ENCODE measurements around the gene GADD45A.
A peak's percentile ranks its signal among the peaks of the same experiment; 100 is the strongest.

GADD45A gene, protein sequence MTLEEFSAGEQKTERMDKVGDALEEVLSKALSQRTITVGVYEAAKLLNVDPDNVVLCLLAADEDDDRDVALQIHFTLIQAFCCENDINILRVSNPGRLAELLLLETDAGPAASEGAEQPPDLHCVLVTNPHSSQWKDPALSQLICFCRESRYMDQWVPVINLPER

GRCh38 chr1:67685067-67685557 lies at the start of gene GADD45A:
GADD45A (plus strand) TSS chr1:67685201; CDS start chr1:67685495, 294 bp downstream.
- peak within 1 kb of the TSS; percentile 99 for H3K4me3 ChIP-seq (ENCODE audit: low read depth, low read length)
- TF ChIP-seq, protein P1, sequence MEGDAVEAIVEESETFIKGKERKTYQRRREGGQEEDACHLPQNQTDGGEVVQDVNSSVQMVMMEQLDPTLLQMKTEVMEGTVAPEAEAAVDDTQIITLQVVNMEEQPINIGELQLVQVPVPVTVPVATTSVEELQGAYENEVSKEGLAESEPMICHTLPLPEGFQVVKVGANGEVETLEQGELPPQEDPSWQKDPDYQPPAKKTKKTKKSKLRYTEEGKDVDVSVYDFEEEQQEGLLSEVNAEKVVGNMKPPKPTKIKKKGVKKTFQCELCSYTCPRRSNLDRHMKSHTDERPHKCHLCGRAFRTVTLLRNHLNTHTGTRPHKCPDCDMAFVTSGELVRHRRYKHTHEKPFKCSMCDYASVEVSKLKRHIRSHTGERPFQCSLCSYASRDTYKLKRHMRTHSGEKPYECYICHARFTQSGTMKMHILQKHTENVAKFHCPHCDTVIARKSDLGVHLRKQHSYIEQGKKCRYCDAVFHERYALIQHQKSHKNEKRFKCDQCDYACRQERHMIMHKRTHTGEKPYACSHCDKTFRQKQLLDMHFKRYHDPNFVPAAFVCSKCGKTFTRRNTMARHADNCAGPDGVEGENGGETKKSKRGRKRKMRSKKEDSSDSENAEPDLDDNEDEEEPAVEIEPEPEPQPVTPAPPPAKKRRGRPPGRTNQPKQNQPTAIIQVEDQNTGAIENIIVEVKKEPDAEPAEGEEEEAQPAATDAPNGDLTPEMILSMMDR (IDR thresholded peaks at IDR 0.05; ENCODE audit: low read depth, low read length) = no peak

DNA sequence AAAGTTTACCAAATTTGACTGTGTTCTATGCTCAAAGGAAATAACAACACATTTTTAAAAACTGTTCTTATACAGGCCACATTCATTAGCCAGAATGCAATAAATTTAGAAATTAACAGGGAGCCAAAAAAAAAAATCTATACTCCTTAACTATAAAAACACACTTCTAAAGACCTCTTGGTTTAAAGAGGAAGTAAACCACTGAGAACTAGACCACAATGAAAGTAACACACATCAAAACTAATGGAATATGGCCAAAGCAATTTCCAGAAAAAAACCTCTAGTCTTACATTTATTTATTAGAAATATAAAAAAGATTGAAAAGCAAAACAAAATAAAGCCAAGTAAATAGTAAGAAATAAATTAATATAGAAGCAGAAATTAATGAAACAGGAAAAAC lies 48.9 kb upstream of the GADD45A start:
- H3K4me3 ChIP-seq (ENCODE audit: low read depth, low read length) = no peak overlapping the region
- TF ChIP-seq, protein P1 (IDR thresholded peaks at IDR 0.05; ENCODE audit: low read depth, low read length) = no peak

GRCh38 chr1:67639361-67639760 lies 45.6 kb upstream of the GADD45A start:
- no peak overlapping the region for H3K4me3 ChIP-seq (ENCODE audit: low read depth, low read length)
- TF ChIP-seq, protein P1 (IDR thresholded peaks at IDR 0.05; ENCODE audit: low read depth, low read length) = no peak

DNA sequence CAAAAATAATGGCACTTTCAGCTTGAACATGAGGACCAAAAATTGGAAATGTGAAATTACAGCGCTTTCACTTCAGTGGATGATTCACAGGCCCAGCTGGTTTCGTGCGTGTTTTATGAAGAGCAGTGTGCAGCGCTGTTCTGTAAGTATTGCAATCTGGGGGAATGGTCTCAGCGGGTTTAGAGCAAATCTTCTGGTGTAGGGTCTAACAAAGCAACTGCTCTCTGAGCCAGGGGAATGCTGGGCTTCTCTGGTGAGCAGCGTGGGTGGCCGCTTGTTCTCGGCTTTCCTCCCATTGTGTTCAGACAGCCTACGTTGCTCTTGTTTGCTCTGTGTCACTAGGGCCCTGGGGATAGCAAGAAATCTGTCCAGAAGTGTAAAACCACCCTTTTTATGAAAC lies 42.4 kb upstream of the GADD45A start:
- H3K4me3 ChIP-seq (ENCODE audit: low read depth, low read length) = no peak overlapping the region
- TF ChIP-seq, protein P1 (IDR thresholded peaks at IDR 0.05; ENCODE audit: low read depth, low read length) = no peak

- no peak overlapping the region for H3K4me3 ChIP-seq (ENCODE audit: low read depth, low read length)
- TF ChIP-seq, protein P1 (IDR thresholded peaks at IDR 0.05; ENCODE audit: low read depth, low read length) = no peak
These were observed 40.4 kb upstream of the GADD45A start for GRCh38 chr1:67644566-67644965.

DNA sequence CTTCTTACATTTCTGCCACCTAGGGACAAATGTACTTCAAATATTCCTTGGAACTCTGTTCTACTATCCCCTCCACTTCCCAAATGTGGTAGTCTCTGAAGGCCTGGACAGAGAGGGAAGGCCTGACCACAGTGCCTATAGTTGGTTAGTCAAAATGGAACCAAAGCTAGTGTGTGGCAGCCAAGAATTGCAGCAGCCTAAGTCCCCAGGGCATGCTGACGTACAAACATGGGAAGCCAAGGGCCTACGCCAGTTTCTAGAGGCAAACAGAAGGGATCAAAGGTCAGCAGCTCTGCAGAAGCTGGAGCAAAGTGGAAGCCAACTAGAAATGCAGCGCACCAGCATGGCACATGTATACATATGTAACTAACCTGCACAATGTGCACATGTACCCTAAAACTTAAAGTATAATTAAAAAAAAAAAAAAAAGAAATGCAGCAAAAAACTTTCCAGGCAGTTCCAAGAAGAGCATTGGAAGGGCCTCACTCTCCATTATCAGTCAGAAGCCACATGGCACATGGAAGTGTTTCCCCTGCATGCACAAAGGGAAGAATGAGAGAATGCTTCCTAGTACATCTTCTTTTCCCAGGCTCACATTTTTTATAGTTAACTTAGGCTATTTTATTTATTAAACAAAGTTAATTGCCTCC lies 39.4 kb upstream of the GADD45A start:
- H3K4me3 ChIP-seq (ENCODE audit: low read depth, low read length) = no peak overlapping the region
- TF ChIP-seq, protein P1 (IDR thresholded peaks at IDR 0.05; ENCODE audit: low read depth, low read length) = no peak

Measured in WI38 (cell line).